GM18909 (cell line): ENCODE results near the gene SLC26A5.

Experiments
- ATAC-seq: cut with Tn5 transposase; IDR thresholded peaks from one replicate; pipeline ENCODE4 v1.9.1; 2021; ENCODE audit warnings: mild to moderate bottlenecking; ENCODE audit not compliant: unreplicated experiment, poor library complexity

Gene SLC26A5

DNA sequence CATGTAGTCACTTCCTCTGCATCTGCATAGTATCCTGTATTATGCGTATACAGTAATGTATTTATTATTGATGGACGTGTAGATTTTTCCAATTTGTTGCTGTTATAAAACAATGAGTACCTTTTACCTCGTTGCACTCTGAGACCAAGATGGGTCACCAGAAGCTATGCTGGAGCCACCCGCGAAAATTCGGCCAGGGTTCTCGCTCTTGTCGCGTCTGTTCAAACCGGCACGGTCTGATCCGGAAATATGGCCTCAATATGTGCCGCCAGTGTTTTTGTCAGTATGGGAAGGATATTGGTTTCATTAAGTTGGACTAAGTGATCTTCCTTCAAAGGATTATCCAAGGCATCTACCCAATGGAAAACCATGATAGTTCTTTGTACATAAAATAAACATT is 97.6 kb downstream of the SLC26A5 start:
- ATAC-seq: no peak

DNA sequence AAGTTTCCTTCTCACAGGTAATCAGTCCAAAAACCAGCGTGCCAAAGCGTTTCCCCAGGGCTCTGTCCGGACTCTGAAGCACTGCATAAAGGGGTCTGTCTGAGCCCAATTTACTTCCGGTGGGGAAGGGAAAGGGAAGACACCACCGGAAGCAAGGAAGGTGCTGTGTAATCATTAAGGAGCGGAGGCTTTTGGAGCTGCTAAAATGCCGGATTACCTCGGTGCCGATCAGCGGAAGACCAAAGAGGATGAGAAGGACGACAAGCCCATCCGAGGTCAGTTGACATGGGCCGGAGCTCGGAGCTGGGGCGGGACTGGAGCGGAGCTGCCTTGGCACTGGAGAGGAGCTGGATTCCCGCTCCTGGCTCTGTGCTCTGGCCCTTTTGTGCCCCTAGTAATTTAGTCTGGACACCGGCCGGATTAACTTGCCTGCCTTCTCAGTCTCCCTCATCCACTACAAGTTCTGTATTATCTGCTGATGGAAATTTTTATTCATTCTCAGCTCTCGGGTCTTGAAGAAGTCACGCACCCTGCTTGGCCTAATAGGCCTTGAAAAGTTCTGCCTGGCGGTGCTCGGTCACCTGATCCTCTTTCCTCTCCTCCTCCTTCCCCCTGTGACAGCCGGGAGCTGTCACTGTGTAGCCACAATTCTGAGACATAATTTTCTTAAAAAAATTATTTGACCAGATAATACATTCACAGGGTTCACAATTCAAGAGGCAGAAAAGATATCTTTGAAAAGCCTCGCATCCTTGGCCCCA is 98.3 kb downstream of the SLC26A5 start, which contains the start of gene PSMC2:
Gene PSMC2 (plus strand): TSS at position 137 of the 761 bp plus-strand sequence. CDS start 69 bp downstream, at position 206.
- ATAC-seq: peak; percentile 75

DNA sequence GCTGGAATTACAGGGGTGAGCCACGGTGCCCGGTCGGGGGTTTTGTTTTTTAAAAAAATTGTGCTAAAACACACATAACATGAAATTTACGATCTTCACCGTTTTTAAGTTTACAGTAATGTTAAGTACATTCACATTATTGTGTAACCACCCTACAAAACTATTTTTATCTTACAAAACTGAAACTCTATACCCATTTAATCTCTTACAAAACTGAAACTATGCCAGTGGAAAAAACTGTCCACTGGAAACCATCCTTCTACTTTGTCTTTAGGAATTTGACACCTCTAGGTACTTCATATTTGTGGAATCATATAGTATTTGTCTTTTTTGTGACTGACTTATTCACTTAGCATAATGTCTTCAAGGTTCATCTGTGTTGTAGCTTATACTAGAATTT is 99.6 kb downstream of the SLC26A5 start:
- ATAC-seq: no peak

DNA sequence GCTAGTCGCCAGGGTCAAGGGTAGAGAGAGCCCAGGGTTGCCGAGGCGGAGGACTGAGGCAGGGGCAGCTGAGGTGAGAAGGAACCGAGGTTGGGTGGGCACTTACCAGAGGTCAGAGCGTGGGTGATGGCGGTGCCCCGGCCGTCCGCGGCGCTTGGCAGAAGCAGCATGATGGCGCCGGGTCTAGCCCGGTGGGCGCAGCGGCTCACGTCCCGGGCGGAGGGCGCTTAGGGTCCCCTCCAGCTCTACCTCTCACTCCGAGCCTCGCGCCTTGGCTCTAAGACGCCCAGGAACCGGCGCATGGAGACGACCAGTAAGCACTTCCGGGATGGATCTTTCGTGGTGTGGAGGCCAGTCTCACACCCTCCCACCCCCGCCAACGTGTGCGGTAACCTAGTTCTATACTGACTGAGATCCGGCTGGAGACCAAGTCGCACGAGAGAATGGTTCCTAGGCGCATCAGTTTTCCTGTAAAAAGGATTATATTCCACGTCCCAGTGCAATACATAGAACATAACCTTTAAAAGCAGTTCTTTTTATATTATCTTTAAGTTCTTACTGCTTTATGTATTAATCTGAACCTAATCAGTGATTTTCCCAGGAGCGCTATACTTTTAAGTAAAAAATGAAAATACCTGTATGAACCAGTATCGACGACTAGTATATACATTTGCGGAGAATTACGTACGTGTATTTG is 101.4 kb downstream of the SLC26A5 start, which contains the start of gene DNAJC2:
Gene DNAJC2 (minus strand): TSS at position 315 of the 697 bp plus-strand sequence. CDS start 145 bp downstream, at position 170.
- ATAC-seq: peak; percentile 81

DNA sequence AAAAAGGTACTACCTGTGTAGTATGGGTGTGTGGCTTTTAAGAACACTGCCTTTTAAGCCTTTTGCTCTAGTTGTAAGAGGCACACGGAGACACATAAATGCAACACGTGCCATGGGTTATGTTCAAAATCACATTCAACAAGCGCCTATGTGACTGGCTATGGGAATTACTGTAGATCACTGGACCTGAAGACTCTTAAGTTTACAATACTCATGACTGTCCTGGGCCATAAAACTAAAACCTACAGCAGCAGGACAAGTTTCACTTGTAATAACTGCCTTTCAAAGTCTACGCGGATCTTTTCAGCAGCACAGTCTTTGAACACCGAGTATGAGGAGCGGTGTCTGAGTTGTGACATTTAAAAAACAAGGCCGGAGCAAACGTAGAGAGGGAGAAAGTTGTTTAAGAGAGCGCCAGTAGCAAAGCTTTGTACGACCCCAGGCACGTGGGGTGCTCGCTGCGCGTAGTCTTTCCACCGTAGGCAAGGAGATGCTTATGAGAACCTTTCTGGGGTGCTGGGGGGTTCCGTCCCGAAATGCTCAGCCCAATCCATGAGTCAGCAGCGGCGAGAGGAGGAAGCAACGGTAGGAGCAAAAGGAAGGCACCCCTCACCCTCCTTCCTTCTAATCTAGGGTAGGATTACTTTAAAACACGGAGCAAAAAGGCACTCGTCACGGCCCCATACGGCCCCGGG is 102.1 kb downstream of the SLC26A5 start:
- peak; percentile 5 for ATAC-seq

DNA sequence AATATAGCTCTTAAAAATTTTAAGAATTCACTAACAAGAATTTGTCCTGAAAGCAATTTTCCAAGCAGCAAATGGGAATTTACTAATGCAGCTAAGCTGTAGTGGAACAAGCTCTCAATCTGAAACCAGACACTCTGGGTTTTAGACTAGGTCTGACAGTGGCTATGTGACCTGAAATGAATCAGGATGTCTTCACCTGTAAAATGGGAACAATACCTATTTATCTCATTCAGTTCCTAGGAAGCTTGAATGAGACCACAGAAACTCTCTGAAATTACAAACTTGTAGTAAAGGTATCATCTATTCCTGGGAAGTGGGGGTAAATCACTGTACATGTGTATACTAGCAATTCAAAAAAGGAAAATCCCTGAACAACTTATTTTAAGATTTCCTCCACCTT is 102.7 kb downstream of the SLC26A5 start:
- ATAC-seq: no peak

DNA sequence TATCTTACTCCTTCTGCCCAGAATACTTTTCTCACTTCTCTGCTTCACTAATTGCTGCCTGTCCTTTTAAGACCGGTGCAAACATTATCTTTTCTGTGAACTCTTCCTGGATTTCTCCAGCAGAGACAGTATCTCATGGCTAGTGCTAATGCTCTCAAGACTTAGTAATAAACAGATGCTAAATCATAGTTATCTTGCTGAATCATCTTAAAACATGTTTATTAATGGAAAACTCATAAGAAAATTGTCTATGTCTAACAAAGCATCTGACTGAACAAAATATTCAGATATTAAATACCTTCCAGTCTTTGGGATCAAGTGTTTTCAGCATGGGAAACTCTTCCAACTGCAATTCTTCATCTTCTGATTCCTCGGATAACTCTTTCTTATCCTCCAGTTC is 104.5 kb downstream of the SLC26A5 start:
- ATAC-seq: no peak

DNA sequence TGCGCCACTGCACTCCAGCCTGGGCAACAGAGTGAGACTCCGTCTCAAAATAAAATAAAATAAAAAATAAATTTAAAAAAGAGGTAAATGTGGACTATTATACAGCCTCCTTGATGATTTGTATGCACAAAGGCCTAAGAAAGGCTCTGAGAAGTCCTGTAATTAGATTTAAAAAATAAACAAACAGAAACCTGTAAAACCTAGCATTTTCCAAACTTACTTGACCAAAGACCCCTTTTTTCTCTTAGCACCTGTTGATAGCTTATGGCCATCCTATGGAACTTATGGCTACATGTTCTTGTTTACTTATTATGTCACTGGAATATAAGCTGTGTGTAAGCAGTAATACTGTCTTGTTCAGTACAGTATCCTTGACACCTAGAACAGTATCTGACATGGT is 107.1 kb downstream of the SLC26A5 start:
- ATAC-seq: no peak

DNA sequence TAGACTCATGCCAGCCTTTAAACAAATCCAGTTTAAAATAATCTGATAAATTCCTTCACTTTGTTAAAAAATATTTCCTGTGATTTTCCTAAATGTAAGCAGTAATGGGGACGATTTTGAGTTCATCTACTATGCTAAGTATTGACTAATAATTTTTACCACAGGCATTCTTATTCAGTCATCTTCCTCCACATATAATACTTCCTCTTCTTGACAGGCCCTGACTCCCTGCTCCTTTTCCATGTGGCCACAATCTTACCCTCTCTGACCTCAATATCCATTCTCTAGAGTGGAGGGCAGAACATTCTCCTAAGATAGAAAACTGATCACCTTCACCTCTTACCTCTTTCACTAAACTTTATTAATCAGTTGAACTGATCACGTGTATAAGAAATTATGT is 109.2 kb downstream of the SLC26A5 start:
- no peak for ATAC-seq

DNA sequence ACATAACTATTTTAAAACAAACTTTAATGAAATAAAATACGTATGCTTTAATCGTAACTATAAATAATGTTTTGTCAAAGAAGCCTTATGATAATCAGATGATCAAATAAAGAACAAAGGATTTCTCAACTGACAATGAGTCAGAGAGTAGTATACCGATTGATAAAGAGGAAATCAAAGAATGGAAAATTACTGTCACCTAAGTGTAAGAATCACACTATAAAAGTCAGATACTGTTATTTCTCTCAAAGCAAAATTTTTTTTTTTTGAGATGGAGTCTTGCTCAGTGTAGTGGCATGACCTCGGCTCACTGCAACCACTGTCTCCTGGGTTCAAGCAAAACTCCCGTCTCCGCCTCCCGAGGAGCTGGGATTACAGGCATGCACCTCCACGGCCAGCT is 120.3 kb downstream of the SLC26A5 start:
- no peak for ATAC-seq
